ENCODE measurements around the gene WDFY3.
A peak's percentile ranks its signal among the peaks of the same experiment; 100 is the strongest.

- TF ChIP-seq EZH2phosphoT487 (IDR thresholded peaks at IDR 0.05; ENCODE audit: borderline replicate concordance) (no peak), POLR2AphosphoS5 (IDR thresholded peaks at IDR 0.05; ENCODE audit: low read depth, low read length) (no peak), CTCF (IDR thresholded peaks at IDR 0.05 in 2 of 3, conservative IDR thresholded peaks at IDR 0.05 in 1 of 3; ENCODE audit: borderline replicate concordance in 1 of 3, insufficient read depth in 1 of 3, low read depth in 2 of 3, low read length in 2 of 3) (peak; percentile 46 to 80 (median 54); a peak in 5 of 6 replicates), SP1 (IDR thresholded peaks at IDR 0.05; ENCODE audit: low read depth) (no peak), SIN3A (IDR thresholded peaks at IDR 0.05; ENCODE audit: low read depth) (0 out of 2 replicates have a peak, but pooled peaks have one; percentile 21), POLR2A (IDR thresholded peaks at IDR 0.05; ENCODE audit: borderline replicate concordance, extremely low read depth, insufficient read depth, insufficient read length) (no peak), ZNF274 (IDR thresholded peaks at IDR 0.05; ENCODE audit: low read depth, low read length) (no peak), EZH2 (IDR thresholded peaks at IDR 0.05) (no peak), JUND (IDR thresholded peaks at IDR 0.05) (0 out of 2 replicates have a peak, but pooled peaks have one; percentile 5), REST (IDR thresholded peaks at IDR 0.05; ENCODE audit: low read depth) (no peak), ZFX (IDR thresholded peaks at IDR 0.05) (no peak), MAX (IDR thresholded peaks at IDR 0.05) (no peak), EGR1 (IDR thresholded peaks at IDR 0.05; ENCODE audit: low read depth) (no peak)
Measured at GRCh38 chr4:84750260-84750959, 216.1 kb downstream of the WDFY3 start.

Measured in HCT116 (cell line).